Esophagus squamous epithelium (tissue), 4 donors: ENCODE measurements around the gene ZBTB46.

Experiments used
- CTCF ChIP-seq, 6 experiments: fragments of 450-650 bp in 4 of 6; fragments of 200-600 bp in 2 of 6; sonication (generic) in 2 of 6; IDR thresholded peaks; one replicate each; pipeline ENCODE4 v1.5.1; 2016 to 2019; ENCODE audit warnings: antibody characterized with exemption in 6 of 6, mild to moderate bottlenecking in 4 of 6, moderate library complexity in 4 of 6
- POLR2A ChIP-seq, 4 donors: fragments of 450-650 bp; IDR thresholded peaks; one replicate each; pipeline ENCODE4 v1.6.1; 2017; ENCODE audit warnings: antibody characterized with exemption in 4 of 4, mild to moderate bottlenecking in 4 of 4, moderate library complexity in 3 of 4

GRCh38 chr20:63864978-63865640 is 34.0 kb upstream of the ZBTB46 start, which contains the start of gene TPD52L2:
- TF ChIP-seq CTCF (IDR thresholded peaks at IDR 0.05) = peak in 1 of 6 experiments; percentile 19
- peak in 3 of 4 donors; percentile 62 to 94 (median 91) for TF ChIP-seq POLR2A (IDR thresholded peaks at IDR 0.05)
